Stimulated activated CD4-positive, alpha-beta T cell treated with anti-CD3 and anti-CD28 coated beads, Interleukin-15, amount 100 ng/mL, for 48 hours (primary cell): Measurements from ENCODE around the gene NES.

Source experiments
- DNase-seq, 2 donors: peaks; one replicate each; pipeline ENCODE4 v3.0.0-alpha.2; 2020; ENCODE audit warnings: low read depth in 2 of 2

The NES gene

DNA sequence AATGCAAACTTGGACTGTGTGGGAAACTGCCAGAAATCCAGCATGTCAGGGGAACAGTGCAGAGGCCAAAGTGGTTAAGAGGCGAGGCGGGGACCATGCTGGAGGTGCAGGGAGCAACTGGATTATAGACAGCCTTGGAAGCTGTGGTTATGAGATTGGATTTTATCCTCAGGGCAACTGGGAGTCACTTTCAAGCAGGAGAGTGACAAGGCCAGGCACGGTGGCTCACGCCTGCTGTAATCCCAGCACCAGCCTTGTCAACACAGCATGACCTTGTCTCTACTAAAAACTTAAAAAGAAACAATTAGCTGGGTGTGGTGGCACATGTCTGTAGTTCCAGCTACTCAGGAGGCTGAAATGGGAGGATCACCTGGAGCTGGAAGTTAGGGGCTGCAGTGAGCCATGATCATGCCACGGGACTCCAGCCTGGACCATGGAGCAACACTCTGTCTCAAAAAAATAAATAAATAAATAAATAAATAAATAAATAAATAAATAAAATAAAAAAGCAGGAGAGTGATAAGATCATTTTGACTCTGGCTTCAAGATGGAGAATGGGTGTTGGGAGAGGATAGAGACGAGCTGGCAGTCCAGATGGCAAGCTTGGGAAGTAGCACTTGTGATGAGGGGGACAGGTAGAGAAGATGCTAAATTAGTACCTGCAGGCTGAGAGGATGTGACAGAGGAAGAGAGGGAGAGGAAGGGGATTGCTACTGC is 54.5 kb downstream of the NES start:
- no peak for DNase-seq

DNA sequence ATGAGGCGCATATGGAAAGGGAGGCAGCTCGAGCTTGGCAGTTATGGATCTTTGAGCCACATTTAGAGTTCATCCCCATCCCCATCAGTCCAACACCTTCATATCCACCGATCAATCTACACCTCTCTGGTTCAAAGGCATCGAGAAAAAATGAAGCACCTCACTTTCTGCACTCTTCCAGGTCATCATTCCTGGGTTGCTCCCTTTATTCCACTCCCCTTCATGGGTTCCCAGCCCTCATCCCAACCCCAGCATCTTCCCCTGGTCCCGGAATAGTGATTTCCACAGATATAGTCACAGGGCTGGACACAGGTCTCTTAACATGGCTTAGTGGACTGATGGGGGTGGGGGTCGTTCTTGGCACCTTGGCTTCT is 57.6 kb downstream of the NES start:
- DNase-seq: no peak

DNA sequence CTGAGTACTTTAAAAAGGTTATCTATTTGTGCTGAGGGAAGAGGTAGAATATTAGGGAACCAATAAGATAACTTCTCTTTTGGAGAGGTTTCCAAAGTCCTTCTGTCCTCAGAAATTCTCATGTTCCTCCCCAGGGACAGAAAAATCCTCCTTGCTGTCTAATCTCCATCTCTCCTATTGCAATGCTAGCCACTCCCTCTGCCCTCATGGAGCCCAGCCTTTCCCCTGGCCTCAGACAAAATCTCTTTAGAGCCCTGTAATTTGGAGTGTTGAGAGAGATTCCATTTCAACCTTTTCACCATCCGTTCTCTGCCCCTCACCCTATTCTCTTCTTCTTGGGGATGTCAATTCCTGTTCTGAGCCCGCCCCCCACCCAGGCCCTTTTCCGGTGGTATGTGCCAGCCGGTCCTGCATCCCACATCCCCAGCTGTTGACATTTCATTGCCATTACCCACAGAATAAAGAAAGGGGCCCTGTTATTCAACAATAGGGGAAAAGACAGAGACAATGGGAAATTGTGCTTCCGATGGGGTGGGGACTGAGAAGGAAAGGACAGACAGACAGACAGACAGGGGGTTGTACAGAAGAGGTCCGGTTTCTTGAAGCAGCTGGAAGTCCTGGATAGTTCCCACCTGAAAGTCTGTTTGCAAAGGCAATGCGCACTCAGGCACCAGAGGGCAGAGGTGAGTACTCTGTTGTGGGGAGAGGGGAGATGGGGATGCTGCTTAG is 58.2 kb downstream of the NES start, which contains the start of gene HAPLN2:
Gene HAPLN2 (plus strand): TSS at position 563 of the 729 bp plus-strand sequence. CDS start 4,076 bp downstream, outside the sequence.
- DNase-seq: no peak
